ENCODE results near the gene MVK. TPM values are rescaled to one million over a fixed set of nuclear protein-coding genes. Genes with fewer than 3 reads are reported as not detected.
A peak's percentile ranks its signal among the peaks of the same experiment; 100 is the strongest.

Gene MVK
- total and polyA plus RNA-seq, 4 donors: 34.9 to 50.3 (median 41.4) TPM

DNA sequence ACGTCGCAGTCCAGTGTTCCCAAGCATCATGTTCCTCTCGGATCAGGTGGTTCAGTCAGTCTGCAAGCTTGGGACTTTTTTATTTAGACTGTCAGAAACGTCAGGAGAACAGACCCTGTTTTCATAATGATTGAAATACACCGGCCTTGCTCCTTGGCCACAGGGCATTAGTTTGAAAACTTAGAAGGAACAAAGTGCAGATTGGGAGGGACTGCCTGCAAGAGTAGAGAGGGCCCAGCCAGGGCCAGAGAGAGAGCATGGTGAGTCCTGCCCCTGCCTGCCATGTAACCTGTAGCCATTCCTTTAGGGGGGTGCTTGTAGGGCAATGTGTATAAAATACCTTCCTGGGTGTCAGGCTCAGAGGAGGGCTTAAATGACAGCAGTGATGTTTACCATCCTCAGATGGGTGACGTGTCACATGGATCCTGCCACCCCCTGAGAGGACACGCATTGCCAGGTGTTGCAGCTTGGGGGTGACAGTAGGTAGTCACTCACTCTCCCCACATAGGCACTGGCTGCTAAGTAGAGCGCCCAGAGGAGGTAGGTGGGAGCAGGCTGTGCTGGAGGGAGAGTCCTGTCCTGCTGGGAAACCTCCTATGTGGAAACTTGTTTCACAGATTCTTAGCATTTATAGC, 46.0 kb upstream of the MVK start:
- WGBS: 80% methylated on average over 8 of the region's 8 CpGs
- no peaks in the 10 kb centered on the region for H3K27me3 ChIP-seq (ENCODE audit: control insufficient read depth in 4 of 4, insufficient read depth in 4 of 4, low read length in 3 of 4)
- no peaks in the 10 kb centered on the region for H3K9me3 ChIP-seq (ENCODE audit: control insufficient read depth in 4 of 4, low read length in 3 of 4)
- no peak for DNase-seq (ENCODE audit: low spot score)
- H3K27ac ChIP-seq (ENCODE audit: low read depth in 1 of 2, low read length in 2 of 2): no peak overlapping the region
- peaks cover 5 to 73% (median 36%) of the 10 kb centered on the region in 4 donors for H3K36me3 ChIP-seq (ENCODE audit: control insufficient read depth in 4 of 4, insufficient read depth in 3 of 4, low read depth in 1 of 4, low read length in 3 of 4)
- no peak overlapping the region for H3K4me3 ChIP-seq (ENCODE audit: low read depth in 1 of 3, low read length in 3 of 3)
- no peaks in the 10 kb centered on the region for H3K4me1 ChIP-seq (ENCODE audit: control insufficient read depth in 4 of 4, insufficient read depth in 4 of 4, low read length in 3 of 4)
- H3K9ac ChIP-seq (ENCODE audit: low read depth in 1 of 2, low read length in 2 of 2): no peak overlapping the region
- TF ChIP-seq FOXA2 (IDR thresholded peaks at IDR 0.05) (no peak), RXRA (IDR thresholded peaks at IDR 0.05) (no peak), EGR1 (IDR thresholded peaks at IDR 0.05; ENCODE audit: low read depth in 2 of 2) (no peak), GABPA (IDR thresholded peaks at IDR 0.05 in 1 of 2, conservative IDR thresholded peaks at IDR 0.05 in 1 of 2) (no peak), RAD21 (IDR thresholded peaks at IDR 0.05) (no peak), FOXA1 (IDR thresholded peaks at IDR 0.05) (no peak), YY1 (IDR thresholded peaks at IDR 0.05) (no peak)
- TF ChIP-seq, protein P1, sequence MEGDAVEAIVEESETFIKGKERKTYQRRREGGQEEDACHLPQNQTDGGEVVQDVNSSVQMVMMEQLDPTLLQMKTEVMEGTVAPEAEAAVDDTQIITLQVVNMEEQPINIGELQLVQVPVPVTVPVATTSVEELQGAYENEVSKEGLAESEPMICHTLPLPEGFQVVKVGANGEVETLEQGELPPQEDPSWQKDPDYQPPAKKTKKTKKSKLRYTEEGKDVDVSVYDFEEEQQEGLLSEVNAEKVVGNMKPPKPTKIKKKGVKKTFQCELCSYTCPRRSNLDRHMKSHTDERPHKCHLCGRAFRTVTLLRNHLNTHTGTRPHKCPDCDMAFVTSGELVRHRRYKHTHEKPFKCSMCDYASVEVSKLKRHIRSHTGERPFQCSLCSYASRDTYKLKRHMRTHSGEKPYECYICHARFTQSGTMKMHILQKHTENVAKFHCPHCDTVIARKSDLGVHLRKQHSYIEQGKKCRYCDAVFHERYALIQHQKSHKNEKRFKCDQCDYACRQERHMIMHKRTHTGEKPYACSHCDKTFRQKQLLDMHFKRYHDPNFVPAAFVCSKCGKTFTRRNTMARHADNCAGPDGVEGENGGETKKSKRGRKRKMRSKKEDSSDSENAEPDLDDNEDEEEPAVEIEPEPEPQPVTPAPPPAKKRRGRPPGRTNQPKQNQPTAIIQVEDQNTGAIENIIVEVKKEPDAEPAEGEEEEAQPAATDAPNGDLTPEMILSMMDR (IDR thresholded peaks at IDR 0.05; ENCODE audit: low read depth, low read length, missing input control): no peak
- TF ChIP-seq, protein P2, sequence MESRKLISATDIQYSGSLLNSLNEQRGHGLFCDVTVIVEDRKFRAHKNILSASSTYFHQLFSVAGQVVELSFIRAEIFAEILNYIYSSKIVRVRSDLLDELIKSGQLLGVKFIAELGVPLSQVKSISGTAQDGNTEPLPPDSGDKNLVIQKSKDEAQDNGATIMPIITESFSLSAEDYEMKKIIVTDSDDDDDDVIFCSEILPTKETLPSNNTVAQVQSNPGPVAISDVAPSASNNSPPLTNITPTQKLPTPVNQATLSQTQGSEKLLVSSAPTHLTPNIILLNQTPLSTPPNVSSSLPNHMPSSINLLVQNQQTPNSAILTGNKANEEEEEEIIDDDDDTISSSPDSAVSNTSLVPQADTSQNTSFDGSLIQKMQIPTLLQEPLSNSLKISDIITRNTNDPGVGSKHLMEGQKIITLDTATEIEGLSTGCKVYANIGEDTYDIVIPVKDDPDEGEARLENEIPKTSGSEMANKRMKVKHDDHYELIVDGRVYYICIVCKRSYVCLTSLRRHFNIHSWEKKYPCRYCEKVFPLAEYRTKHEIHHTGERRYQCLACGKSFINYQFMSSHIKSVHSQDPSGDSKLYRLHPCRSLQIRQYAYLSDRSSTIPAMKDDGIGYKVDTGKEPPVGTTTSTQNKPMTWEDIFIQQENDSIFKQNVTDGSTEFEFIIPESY (IDR thresholded peaks at IDR 0.05): no peak

DNA sequence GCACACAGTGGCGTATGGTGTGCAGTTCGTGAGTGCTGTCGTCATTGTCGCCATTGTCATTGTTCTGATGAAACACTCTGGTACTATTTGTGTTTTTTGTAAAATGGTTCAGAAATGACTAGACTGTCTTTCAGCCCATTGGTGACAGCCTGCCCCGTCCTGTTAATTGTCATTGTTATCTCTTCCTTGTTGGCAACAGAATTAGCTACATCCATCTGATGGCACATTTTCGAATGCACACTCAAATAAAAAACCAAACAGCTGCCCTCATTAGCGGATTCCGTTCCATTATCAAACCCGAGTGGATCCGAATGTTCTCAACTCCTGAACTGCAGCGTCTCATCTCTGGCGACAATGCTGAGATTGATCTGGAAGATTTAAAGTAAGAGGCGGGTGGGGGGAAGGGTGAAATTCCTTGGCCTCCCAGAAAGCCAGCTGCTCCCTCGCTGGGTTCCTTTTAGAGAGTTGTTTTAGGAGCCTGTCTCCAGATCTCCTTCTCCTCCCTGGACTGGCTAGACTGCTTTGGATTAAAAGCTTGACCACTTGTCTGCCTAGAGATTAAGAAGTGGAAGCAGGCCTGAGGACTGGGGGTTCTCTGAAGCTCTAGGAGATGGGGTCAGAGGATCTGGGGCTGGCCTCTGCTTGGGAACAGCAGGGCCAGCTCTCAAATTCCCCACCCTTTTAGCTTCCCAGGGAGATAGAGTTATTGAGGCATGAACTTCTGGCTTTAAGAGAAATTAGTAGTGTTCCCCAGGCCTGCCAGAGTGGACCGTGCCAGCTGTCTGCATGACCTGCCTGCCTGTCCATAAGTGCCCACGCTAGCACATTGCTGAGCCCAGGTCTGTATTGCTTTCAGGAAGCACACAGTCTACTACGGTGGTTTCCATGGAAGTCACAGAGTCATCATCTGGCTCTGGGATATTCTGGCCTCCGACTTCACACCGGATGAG, 43.6 kb upstream of the MVK start:
- WGBS: 86% methylated on average over 19 of the region's 19 CpGs
- H3K4me3 ChIP-seq (ENCODE audit: low read depth in 1 of 3, low read length in 3 of 3): no peak overlapping the region
- DNase-seq (ENCODE audit: low spot score): no peak
- no peak overlapping the region for H3K27ac ChIP-seq (ENCODE audit: low read depth in 1 of 2, low read length in 2 of 2)
- TF ChIP-seq NR2F2 (IDR thresholded peaks at IDR 0.05) (peak; percentile 46), FOXA2 (IDR thresholded peaks at IDR 0.05) (no peak)
- no peaks in the 10 kb centered on the region for H3K4me1 ChIP-seq (ENCODE audit: control insufficient read depth in 4 of 4, insufficient read depth in 4 of 4, low read length in 3 of 4)
- peaks cover 6 to 68% (median 29%) of the 10 kb centered on the region in 4 donors for H3K36me3 ChIP-seq (ENCODE audit: control insufficient read depth in 4 of 4, insufficient read depth in 3 of 4, low read depth in 1 of 4, low read length in 3 of 4)
- no peaks in the 10 kb centered on the region for H3K27me3 ChIP-seq (ENCODE audit: control insufficient read depth in 4 of 4, insufficient read depth in 4 of 4, low read length in 3 of 4)
- no peak overlapping the region for H3K9ac ChIP-seq (ENCODE audit: low read depth in 1 of 2, low read length in 2 of 2)
- H3K9me3 ChIP-seq (ENCODE audit: control insufficient read depth in 4 of 4, low read length in 3 of 4): no peaks in the 10 kb centered on the region

DNA sequence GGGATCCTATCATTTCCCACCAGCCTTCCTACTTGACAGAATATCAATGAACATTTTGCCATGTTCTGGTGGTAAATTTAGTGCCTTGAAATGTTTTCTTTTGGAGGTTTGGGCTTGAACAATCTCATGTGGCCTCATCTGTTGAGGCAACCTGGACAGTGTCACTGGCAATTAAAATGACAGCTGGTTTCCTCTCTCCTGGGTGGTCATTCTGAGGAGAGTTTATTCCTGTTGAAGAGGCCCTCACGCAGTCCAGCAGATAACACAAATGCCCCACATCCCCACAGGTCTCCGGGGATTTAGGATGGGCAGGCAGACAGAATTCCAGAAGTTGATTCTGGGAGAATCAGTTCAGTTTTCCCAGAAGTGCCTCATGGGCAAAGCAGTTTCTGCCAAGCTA, 42.2 kb upstream of the MVK start:
- 76% methylated on average over 2 of the region's 2 CpGs for WGBS

More for the DNA sequence above, 42.2 kb upstream of the MVK start:
- H3K4me3 ChIP-seq (ENCODE audit: low read depth in 1 of 3, low read length in 3 of 3): no peak overlapping the region
- H3K9ac ChIP-seq (ENCODE audit: low read depth in 1 of 2, low read length in 2 of 2): no peak overlapping the region
- no peak for TF ChIP-seq HNF4A (conservative IDR thresholded peaks at IDR 0.05)
- TF ChIP-seq YY1 (IDR thresholded peaks at IDR 0.05): no peak
- TF ChIP-seq RXRA (IDR thresholded peaks at IDR 0.05): no peak
- TF ChIP-seq SP1 (IDR thresholded peaks at IDR 0.05): no peak
- no peak for TF ChIP-seq NR2F2 (IDR thresholded peaks at IDR 0.05)
- TF ChIP-seq, protein P3, sequence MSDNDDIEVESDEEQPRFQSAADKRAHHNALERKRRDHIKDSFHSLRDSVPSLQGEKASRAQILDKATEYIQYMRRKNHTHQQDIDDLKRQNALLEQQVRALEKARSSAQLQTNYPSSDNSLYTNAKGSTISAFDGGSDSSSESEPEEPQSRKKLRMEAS (IDR thresholded peaks at IDR 0.05): no peak
- no peak for TF ChIP-seq TAF1 (conservative IDR thresholded peaks at IDR 0.05)
- TF ChIP-seq FOXA1 (IDR thresholded peaks at IDR 0.05): no peak
- TF ChIP-seq, protein P4, sequence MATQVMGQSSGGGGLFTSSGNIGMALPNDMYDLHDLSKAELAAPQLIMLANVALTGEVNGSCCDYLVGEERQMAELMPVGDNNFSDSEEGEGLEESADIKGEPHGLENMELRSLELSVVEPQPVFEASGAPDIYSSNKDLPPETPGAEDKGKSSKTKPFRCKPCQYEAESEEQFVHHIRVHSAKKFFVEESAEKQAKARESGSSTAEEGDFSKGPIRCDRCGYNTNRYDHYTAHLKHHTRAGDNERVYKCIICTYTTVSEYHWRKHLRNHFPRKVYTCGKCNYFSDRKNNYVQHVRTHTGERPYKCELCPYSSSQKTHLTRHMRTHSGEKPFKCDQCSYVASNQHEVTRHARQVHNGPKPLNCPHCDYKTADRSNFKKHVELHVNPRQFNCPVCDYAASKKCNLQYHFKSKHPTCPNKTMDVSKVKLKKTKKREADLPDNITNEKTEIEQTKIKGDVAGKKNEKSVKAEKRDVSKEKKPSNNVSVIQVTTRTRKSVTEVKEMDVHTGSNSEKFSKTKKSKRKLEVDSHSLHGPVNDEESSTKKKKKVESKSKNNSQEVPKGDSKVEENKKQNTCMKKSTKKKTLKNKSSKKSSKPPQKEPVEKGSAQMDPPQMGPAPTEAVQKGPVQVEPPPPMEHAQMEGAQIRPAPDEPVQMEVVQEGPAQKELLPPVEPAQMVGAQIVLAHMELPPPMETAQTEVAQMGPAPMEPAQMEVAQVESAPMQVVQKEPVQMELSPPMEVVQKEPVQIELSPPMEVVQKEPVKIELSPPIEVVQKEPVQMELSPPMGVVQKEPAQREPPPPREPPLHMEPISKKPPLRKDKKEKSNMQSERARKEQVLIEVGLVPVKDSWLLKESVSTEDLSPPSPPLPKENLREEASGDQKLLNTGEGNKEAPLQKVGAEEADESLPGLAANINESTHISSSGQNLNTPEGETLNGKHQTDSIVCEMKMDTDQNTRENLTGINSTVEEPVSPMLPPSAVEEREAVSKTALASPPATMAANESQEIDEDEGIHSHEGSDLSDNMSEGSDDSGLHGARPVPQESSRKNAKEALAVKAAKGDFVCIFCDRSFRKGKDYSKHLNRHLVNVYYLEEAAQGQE (IDR thresholded peaks at IDR 0.05): no peak
- no peaks in the 10 kb centered on the region for H3K9me3 ChIP-seq (ENCODE audit: control insufficient read depth in 4 of 4, low read length in 3 of 4)
- no peak overlapping the region for H3K27ac ChIP-seq (ENCODE audit: low read depth in 1 of 2, low read length in 2 of 2)
- peaks cover 3 to 66% (median 23%) of the 10 kb centered on the region in 4 donors for H3K36me3 ChIP-seq (ENCODE audit: control insufficient read depth in 4 of 4, insufficient read depth in 3 of 4, low read depth in 1 of 4, low read length in 3 of 4)
- no peaks in the 10 kb centered on the region for H3K4me1 ChIP-seq (ENCODE audit: control insufficient read depth in 4 of 4, insufficient read depth in 4 of 4, low read length in 3 of 4)
- DNase-seq (ENCODE audit: low spot score): no peak
- H3K27me3 ChIP-seq (ENCODE audit: control insufficient read depth in 4 of 4, insufficient read depth in 4 of 4, low read length in 3 of 4): no peaks in the 10 kb centered on the region

All from liver (tissue), 9 donors.